H9 (cell line): ENCODE results near the gene ROBO2. TPM values are rescaled to one million over a fixed set of nuclear protein-coding genes. Genes with fewer than 3 reads are reported as not detected.

Experiments used
- DNase-seq: peaks from one replicate; pipeline ENCODE4 v3.0.0-alpha.2; 2017
- H2AFZ ChIP-seq: one replicate; pipeline ENCODE4 v1.6.1; 2013; ENCODE audit warnings: mild to moderate bottlenecking, low read length, control low read depth, moderate library complexity
- H2AK5ac ChIP-seq: 2 replicates; pipeline ENCODE4 v1.6.1; 2013; ENCODE audit warnings: low read length, control low read depth, mixed read lengths; ENCODE audit not compliant: insufficient read length
- H2BK120ac ChIP-seq: one replicate; pipeline ENCODE4 v1.6.1; 2013; ENCODE audit warnings: low read depth, mild to moderate bottlenecking, low read length, control low read depth, inconsistent platforms; ENCODE audit not compliant: poor library complexity, severe bottlenecking
- H2BK12ac ChIP-seq: 2 replicates; pipeline ENCODE4 v1.6.1; 2013; ENCODE audit warnings: low read length, control low read depth, mixed read lengths, low read depth; ENCODE audit not compliant: insufficient read length
- H2BK15ac ChIP-seq: 2 replicates; pipeline ENCODE4 v1.6.1; 2013; ENCODE audit warnings: low read depth, low read length, control low read depth
- H2BK20ac ChIP-seq: one replicate; pipeline ENCODE4 v1.6.1; 2013; ENCODE audit warnings: low read depth, mild to moderate bottlenecking, low read length, control low read depth, inconsistent platforms; ENCODE audit not compliant: poor library complexity, severe bottlenecking
- H2BK5ac ChIP-seq: 2 replicates; pipeline ENCODE4 v1.6.1; 2013; ENCODE audit warnings: low read length, control low read depth, mixed read lengths; ENCODE audit not compliant: insufficient read length
- H3K14ac ChIP-seq: 2 replicates; pipeline ENCODE4 v1.6.1; 2013; ENCODE audit warnings: low read length, control low read depth; ENCODE audit not compliant: insufficient read depth
- H3K18ac ChIP-seq: 2 replicates; pipeline ENCODE4 v1.6.1; 2013; ENCODE audit warnings: low read depth, mild to moderate bottlenecking, mixed read lengths, low read length, control low read depth; ENCODE audit not compliant: insufficient read length
- H3K23ac ChIP-seq: 2 replicates; pipeline ENCODE4 v1.6.1; 2013; ENCODE audit warnings: low read length, control low read depth, mixed read lengths, low read depth; ENCODE audit not compliant: insufficient read length
- H3K23me2 ChIP-seq: 2 replicates; pipeline ENCODE4 v1.6.1; 2013; ENCODE audit warnings: low read depth, mild to moderate bottlenecking, mixed read lengths, low read length, control low read depth; ENCODE audit not compliant: insufficient read length, poor library complexity, severe bottlenecking
- H3K27ac ChIP-seq: 2 replicates; pipeline ENCODE4 v1.5.1; 2013; ENCODE audit warnings: low read length, control low read depth, mixed read lengths, low read depth; ENCODE audit not compliant: insufficient read length
- H3K27me3 ChIP-seq: 2 replicates; pipeline ENCODE4 v1.6.1; 2013; ENCODE audit warnings: low read length, control low read depth, inconsistent platforms; ENCODE audit not compliant: insufficient read depth
- H3K4ac ChIP-seq: 2 replicates; pipeline ENCODE4 v1.6.1; 2013; ENCODE audit warnings: low read depth, mild to moderate bottlenecking, control low read depth, inconsistent platforms, low read length, moderate library complexity
- H3K4me1 ChIP-seq: 2 replicates; pipeline ENCODE4 v1.6.1; 2013; ENCODE audit warnings: low read length, control low read depth, inconsistent platforms; ENCODE audit not compliant: insufficient read depth
- H3K4me2 ChIP-seq: 2 replicates; pipeline ENCODE4 v1.6.1; 2013; ENCODE audit warnings: low read length, control low read depth, mixed read lengths; ENCODE audit not compliant: insufficient read length, insufficient read depth
- H3K56ac ChIP-seq: 2 replicates; pipeline ENCODE4 v1.6.1; 2013; ENCODE audit warnings: low read depth, mild to moderate bottlenecking, mixed read lengths, low read length, control low read depth; ENCODE audit not compliant: insufficient read length
- H3K79me1 ChIP-seq: 2 replicates; pipeline ENCODE4 v1.6.1; 2013; ENCODE audit warnings: low read depth, mild to moderate bottlenecking, moderate library complexity, low read length, control low read depth, inconsistent platforms; ENCODE audit not compliant: insufficient read depth, poor library complexity, severe bottlenecking
- H3K79me2 ChIP-seq: 2 replicates; pipeline ENCODE4 v1.6.1; 2013; ENCODE audit warnings: low read length, control low read depth, inconsistent platforms; ENCODE audit not compliant: insufficient read depth
- H3K9ac ChIP-seq: 2 replicates; pipeline ENCODE4 v1.6.1; 2013; ENCODE audit warnings: low read length, control low read depth, mixed read lengths; ENCODE audit not compliant: insufficient read length; ENCODE audit errors: extremely low read depth
- H3K9me3 ChIP-seq: one replicate; pipeline ENCODE4 v1.6.1; 2013; ENCODE audit warnings: low read depth, low read length, inconsistent platforms; ENCODE audit not compliant: control insufficient read depth
- H3T11ph ChIP-seq: one replicate; pipeline ENCODE4 v1.6.1; 2013; ENCODE audit warnings: mild to moderate bottlenecking, low read length, control low read depth, inconsistent platforms
- H4K20me1 ChIP-seq: one replicate; pipeline ENCODE4 v1.6.1; 2013; ENCODE audit not compliant: control insufficient read depth, insufficient read length, insufficient read depth
- H4K5ac ChIP-seq: 2 replicates; pipeline ENCODE4 v1.6.1; 2013; ENCODE audit warnings: low read depth, mild to moderate bottlenecking, mixed read lengths, low read length, control low read depth; ENCODE audit not compliant: insufficient read length
- H4K8ac ChIP-seq: replicated peaks from 2 replicates; pipeline ENCODE4 v1.6.1; 2013; ENCODE audit warnings: low read length, control low read depth, mixed read lengths, low read depth; ENCODE audit not compliant: insufficient read length
- H4K91ac ChIP-seq: 2 replicates; pipeline ENCODE4 v1.6.1; 2013; ENCODE audit warnings: low read depth, mild to moderate bottlenecking, moderate library complexity, mixed read lengths, low read length, control low read depth; ENCODE audit not compliant: insufficient read length
- H3K27ac Mint-ChIP-seq, 3 experiments: 2 replicates in 2 of 3; 3 replicates in 1 of 3; pipeline ENCODE4 v1.8.0; 2020 to 2021; ENCODE audit warnings: mixed read lengths in 3 of 3, mild to moderate bottlenecking in 1 of 3, moderate library complexity in 1 of 3
- H3K27me3 Mint-ChIP-seq: 2 replicates; pipeline ENCODE4 v1.8.0; 2021; ENCODE audit warnings: low read depth, mild to moderate bottlenecking, moderate library complexity, mixed read lengths
- H3K36me3 Mint-ChIP-seq, 3 experiments: 2 replicates in 2 of 3; 3 replicates in 1 of 3; pipeline ENCODE4 v1.8.0; 2020 to 2021; ENCODE audit warnings: low read depth in 3 of 3, mixed read lengths in 3 of 3; ENCODE audit not compliant: insufficient read depth in 1 of 3
- H3K4me1 Mint-ChIP-seq, 2 experiments: 2 replicates each; pipeline ENCODE4 v1.8.0; 2020; ENCODE audit warnings: mixed read lengths in 2 of 2
- H3K4me3 Mint-ChIP-seq, 2 experiments: 2 replicates in 1 of 2; 3 replicates in 1 of 2; pipeline ENCODE4 v1.8.0; 2020 to 2021; ENCODE audit warnings: mild to moderate bottlenecking in 2 of 2, mixed read lengths in 2 of 2, moderate library complexity in 1 of 2
- H3K9me3 Mint-ChIP-seq, 2 experiments: 2 replicates in 1 of 2; 3 replicates in 1 of 2; pipeline ENCODE4 v1.8.0; 2020; ENCODE audit warnings: mild to moderate bottlenecking in 2 of 2, mixed read lengths in 2 of 2, moderate library complexity in 1 of 2
- CTCF ChIP-seq: fragments of 200-600 bp; sonication (generic); conservative IDR thresholded peaks from 3 replicates; pipeline ENCODE4 v1.8.0; 2021; ENCODE audit warnings: antibody characterized with exemption, mild to moderate bottlenecking
- WGBS: extraction: QIAGEN DNeasy Blood & Tissue Kit; methylation state at CpG from one replicate; pipeline ENCODE4 v1.1.7; 2013; ENCODE audit warnings: missing lambda C conversion rate, low lambda C conversion rate, mixed read lengths; ENCODE audit not compliant: insufficient read length; ENCODE audit errors: extremely low coverage; 5-methylcytosine and 5-hydroxymethylcytosine counted together
- total RNA-seq: library from RNA; stranded (reverse); gene quantifications from 2 replicates; pipeline ENCODE4 v1.2.1, GENCODE V29; 2021

The ROBO2 gene
- total RNA-seq, 1 experiment from 2014 or later, result 2.3 TPM

GRCh38 chr3:77588863-77589262 is 549.0 kb downstream of the ROBO2 start:
- H3K4me3 Mint-ChIP-seq, result no peak overlapping the region
- DNase-seq, result no peak
- TF ChIP-seq CTCF, result no peak

More at GRCh38 chr3:77588863-77589262, 549.0 kb downstream of the ROBO2 start:
- no peak overlapping the region for H2BK20ac ChIP-seq
- peaks cover 0 to 4% of the 10 kb centered on the region in 2 experiments; a peak in 1 of 5 replicates for H3K9me3 Mint-ChIP-seq
- no peaks in the 10 kb centered on the region for H3K27me3 ChIP-seq
- peaks cover 7 to 9% of the 10 kb centered on the region in 2 experiments; a peak in 3 of 4 replicates for H3K4me1 Mint-ChIP-seq
- H3K79me1 ChIP-seq, result no peaks in the 10 kb centered on the region
- no peak overlapping the region for H3K9ac ChIP-seq
- no peak overlapping the region for H3K23ac ChIP-seq
- no peak overlapping the region for H2AK5ac ChIP-seq
- H2BK5ac ChIP-seq, result no peak overlapping the region
- H3K27ac Mint-ChIP-seq, result no peak overlapping the region
- no peaks in the 10 kb centered on the region for H3K79me2 ChIP-seq
- H3K27ac ChIP-seq, result no peak overlapping the region
- no peak overlapping the region for H3T11ph ChIP-seq
- no peak overlapping the region for H3K56ac ChIP-seq
- no peak overlapping the region for H2AFZ ChIP-seq
- no peaks in the 10 kb centered on the region for H3K4me1 ChIP-seq
- H3K4ac ChIP-seq, result no peak overlapping the region
- H2BK120ac ChIP-seq, result no peak overlapping the region
- no peaks in the 10 kb centered on the region for H3K9me3 ChIP-seq
- H3K14ac ChIP-seq, result no peak overlapping the region
- no peak overlapping the region for H4K8ac ChIP-seq
- no peak overlapping the region for H4K5ac ChIP-seq
- H2BK15ac ChIP-seq, result no peak overlapping the region
- H3K18ac ChIP-seq, result no peak overlapping the region
- no peak overlapping the region for H2BK12ac ChIP-seq
- H3K4me2 ChIP-seq, result no peak overlapping the region
- H4K91ac ChIP-seq, result no peak overlapping the region
- H4K20me1 ChIP-seq, result no peaks in the 10 kb centered on the region
- H3K36me3 Mint-ChIP-seq, result no peaks in the 10 kb centered on the region
- no peaks in the 10 kb centered on the region for H3K27me3 Mint-ChIP-seq
- no CpG with 5 or more reads among the region's 3 CpGs for WGBS
- no peaks in the 10 kb centered on the region for H3K23me2 ChIP-seq
